Body of pancreas (tissue), 4 donors: ENCODE data around the gene ADGRD1.

Experiments
- POLR2A ChIP-seq, 3 donors: fragments of 450-650 bp; IDR thresholded peaks; one replicate each; pipeline ENCODE4 v1.6.1; 2016; ENCODE audit warnings: antibody characterized with exemption in 3 of 3, mild to moderate bottlenecking in 2 of 3
- TF ChIP-seq, protein P1 (sequence below), 7 experiments: fragments of 450-650 bp in 4 of 7; fragments of 200-600 bp in 3 of 7; sonication (generic) in 3 of 7; IDR thresholded peaks; one replicate each; pipeline ENCODE4 v1.5.1; 2016 to 2019; ENCODE audit warnings: antibody characterized with exemption in 7 of 7

DNA sequence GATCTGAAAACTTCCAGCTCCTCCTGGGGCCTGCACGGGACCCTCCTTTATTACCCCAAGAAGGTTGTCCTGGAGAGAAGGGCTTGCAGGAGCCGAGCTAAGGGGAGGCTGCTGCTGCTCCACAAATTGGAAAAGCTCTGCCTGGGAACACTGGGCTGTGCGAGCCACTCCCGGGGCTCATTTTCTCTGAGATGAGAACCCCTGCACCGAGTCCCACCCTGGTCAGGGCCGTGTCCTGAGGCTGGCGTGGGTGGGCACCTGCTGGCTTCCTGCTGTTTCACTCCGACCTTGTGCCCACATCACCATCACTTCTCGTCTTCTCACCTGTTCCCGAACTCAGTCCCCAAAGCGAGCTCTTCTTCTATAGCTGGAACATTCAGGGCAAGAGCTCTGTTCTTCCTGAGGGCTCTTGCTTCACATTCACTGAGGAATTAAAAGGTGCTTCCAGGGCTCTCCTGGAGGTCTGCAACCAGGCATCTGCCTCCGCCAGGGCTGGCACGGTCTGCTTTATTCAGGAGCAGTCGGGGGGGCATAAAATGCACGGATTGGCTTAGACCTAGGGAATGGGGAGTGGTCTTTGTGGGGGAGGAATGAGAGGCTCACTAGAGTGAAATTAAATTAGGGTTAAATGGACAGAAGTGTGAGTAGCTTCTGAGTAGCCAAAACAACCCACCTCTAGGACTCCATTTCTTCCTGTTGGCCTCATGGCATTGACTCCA is 98.5 kb downstream of the ADGRD1 start:
- TF ChIP-seq, protein P1, sequence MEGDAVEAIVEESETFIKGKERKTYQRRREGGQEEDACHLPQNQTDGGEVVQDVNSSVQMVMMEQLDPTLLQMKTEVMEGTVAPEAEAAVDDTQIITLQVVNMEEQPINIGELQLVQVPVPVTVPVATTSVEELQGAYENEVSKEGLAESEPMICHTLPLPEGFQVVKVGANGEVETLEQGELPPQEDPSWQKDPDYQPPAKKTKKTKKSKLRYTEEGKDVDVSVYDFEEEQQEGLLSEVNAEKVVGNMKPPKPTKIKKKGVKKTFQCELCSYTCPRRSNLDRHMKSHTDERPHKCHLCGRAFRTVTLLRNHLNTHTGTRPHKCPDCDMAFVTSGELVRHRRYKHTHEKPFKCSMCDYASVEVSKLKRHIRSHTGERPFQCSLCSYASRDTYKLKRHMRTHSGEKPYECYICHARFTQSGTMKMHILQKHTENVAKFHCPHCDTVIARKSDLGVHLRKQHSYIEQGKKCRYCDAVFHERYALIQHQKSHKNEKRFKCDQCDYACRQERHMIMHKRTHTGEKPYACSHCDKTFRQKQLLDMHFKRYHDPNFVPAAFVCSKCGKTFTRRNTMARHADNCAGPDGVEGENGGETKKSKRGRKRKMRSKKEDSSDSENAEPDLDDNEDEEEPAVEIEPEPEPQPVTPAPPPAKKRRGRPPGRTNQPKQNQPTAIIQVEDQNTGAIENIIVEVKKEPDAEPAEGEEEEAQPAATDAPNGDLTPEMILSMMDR (IDR thresholded peaks at IDR 0.05), result no peak
- no peak for TF ChIP-seq POLR2A (IDR thresholded peaks at IDR 0.05)
